ENCODE measurements around the gene CPE.

The CPE gene

GRCh38 chr4:165367040-165367439 lies 11.8 kb upstream of the CPE start:
- DNase-seq = no peak

- DNase-seq = no peak
Measured at GRCh38 chr4:165368114-165368513, 10.7 kb upstream of the CPE start.

- DNase-seq = no peak
Measured at GRCh38 chr4:165368567-165368966, 10.2 kb upstream of the CPE start.

- DNase-seq = no peak
Measured at GRCh38 chr4:165369522-165369921, 9.3 kb upstream of the CPE start.

- DNase-seq = no peak
Measured at GRCh38 chr4:165370530-165370929, 8.3 kb upstream of the CPE start.

- DNase-seq = no peak
Measured at GRCh38 chr4:165375465-165375864, 3.3 kb upstream of the CPE start.

GRCh38 chr4:165378398-165378744 lies 437 bp upstream of the CPE start:
- no peak for DNase-seq

GRCh38 chr4:165379678-165380064 lies 863 bp downstream of the CPE start:
- peak; percentile 30 to 33 for DNase-seq

GRCh38 chr4:165380805-165381204 lies 2.0 kb downstream of the CPE start:
- no peak for DNase-seq

GRCh38 chr4:165381821-165382373 lies 3.1 kb downstream of the CPE start:
- DNase-seq = no peak

GRCh38 chr4:165382640-165383039 lies 3.8 kb downstream of the CPE start:
- DNase-seq = no peak

GRCh38 chr4:165383591-165384073 lies 4.8 kb downstream of the CPE start:
- DNase-seq = peak; percentile 9 to 25

GRCh38 chr4:165384186-165384585 lies 5.4 kb downstream of the CPE start:
- no peak for DNase-seq

- peak in 1 of 2 experiments; percentile 6 for DNase-seq
Measured at GRCh38 chr4:165384598-165384997, 5.8 kb downstream of the CPE start.

- no peak for DNase-seq
Measured at GRCh38 chr4:165385126-165385525, 6.3 kb downstream of the CPE start.

- DNase-seq = no peak
Measured at GRCh38 chr4:165386328-165386727, 7.5 kb downstream of the CPE start.

GRCh38 chr4:165388756-165389155 lies 9.9 kb downstream of the CPE start:
- DNase-seq = no peak

GRCh38 chr4:165393051-165393450 lies 14.2 kb downstream of the CPE start:
- DNase-seq = no peak

- DNase-seq = no peak
Measured at GRCh38 chr4:165393704-165394103, 14.9 kb downstream of the CPE start.

GRCh38 chr4:165394275-165394674 lies 15.5 kb downstream of the CPE start:
- no peak for DNase-seq

- DNase-seq = peak; percentile 14 to 30
Measured at GRCh38 chr4:165398570-165398969, 19.8 kb downstream of the CPE start.

GRCh38 chr4:165402375-165402774 lies 23.6 kb downstream of the CPE start:
- DNase-seq = no peak

- DNase-seq = no peak
Measured at GRCh38 chr4:165403048-165403447, 24.2 kb downstream of the CPE start.

- DNase-seq = no peak
Measured at GRCh38 chr4:165403637-165404036, 24.8 kb downstream of the CPE start.

- no peak for DNase-seq
Measured at GRCh38 chr4:165404080-165404479, 25.3 kb downstream of the CPE start.

GRCh38 chr4:165404696-165405095 lies 25.9 kb downstream of the CPE start:
- DNase-seq = no peak

All from NCI-H1930 (cell line).